GM21619 (cell line): ENCODE results near the gene TRIM62.

Source experiments
- ATAC-seq: cut with Tn5 transposase; IDR thresholded peaks from one replicate; pipeline ENCODE4 v1.9.1; 2021; ENCODE audit not compliant: unreplicated experiment

Gene TRIM62

GRCh38 chr1:33162141-33162540 lies 19.7 kb downstream of the TRIM62 start:
- no peak for ATAC-seq

- no peak for ATAC-seq
Measured at GRCh38 chr1:33161061-33161681, 20.7 kb downstream of the TRIM62 start.

GRCh38 chr1:33159577-33159976 lies 22.3 kb downstream of the TRIM62 start:
- no peak for ATAC-seq

GRCh38 chr1:33158366-33158765 lies 23.5 kb downstream of the TRIM62 start:
- ATAC-seq: no peak

GRCh38 chr1:33157131-33157530 lies 24.7 kb downstream of the TRIM62 start:
- no peak for ATAC-seq

- ATAC-seq: no peak
Measured at GRCh38 chr1:33155877-33156538, 25.8 kb downstream of the TRIM62 start.

GRCh38 chr1:33153650-33154049 lies 28.2 kb downstream of the TRIM62 start:
- no peak for ATAC-seq

GRCh38 chr1:33152685-33153432 lies 29.0 kb downstream of the TRIM62 start:
- ATAC-seq: no peak

- ATAC-seq: no peak
Measured at GRCh38 chr1:33151116-33151515, 30.7 kb downstream of the TRIM62 start.

- ATAC-seq: no peak
Measured at GRCh38 chr1:33150522-33150921, 31.3 kb downstream of the TRIM62 start.

DNA sequence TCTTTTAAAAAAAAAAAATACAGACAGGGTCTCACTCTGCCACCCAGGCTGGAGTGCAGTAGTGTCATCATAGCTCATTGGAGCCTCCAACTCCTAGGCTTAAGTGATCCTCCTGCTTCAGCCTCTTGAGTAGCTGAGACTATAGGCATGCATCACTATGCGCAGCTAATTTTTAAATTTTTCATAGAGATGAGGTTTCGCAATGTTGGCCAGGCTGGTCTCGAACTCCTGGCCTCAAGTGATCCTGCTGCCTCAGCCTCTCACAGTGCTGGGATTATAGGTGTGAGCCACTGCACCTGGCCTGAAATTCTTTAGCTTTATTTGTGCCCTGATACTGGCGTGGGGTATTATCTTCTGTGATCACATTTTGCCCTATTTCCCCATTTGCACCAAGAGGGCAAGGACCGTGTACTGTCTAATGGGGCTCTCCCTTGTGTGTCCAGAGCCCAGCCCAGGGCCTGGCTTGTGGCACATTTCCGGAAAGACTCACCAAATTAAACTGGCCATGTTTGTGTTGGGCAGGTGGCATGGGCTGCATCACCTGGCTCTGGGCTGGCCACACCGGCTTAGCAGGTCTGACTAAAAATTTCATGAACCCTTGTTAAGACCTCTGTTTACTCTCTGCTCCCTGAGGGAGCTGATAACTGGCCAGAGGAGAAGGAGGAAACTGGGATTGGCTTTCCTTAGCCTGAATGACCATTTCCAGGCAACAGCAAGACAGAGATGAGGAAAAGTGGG lies 32.2 kb downstream of the TRIM62 start:
- no peak for ATAC-seq

GRCh38 chr1:33148615-33149014 lies 33.2 kb downstream of the TRIM62 start:
- no peak for ATAC-seq

DNA sequence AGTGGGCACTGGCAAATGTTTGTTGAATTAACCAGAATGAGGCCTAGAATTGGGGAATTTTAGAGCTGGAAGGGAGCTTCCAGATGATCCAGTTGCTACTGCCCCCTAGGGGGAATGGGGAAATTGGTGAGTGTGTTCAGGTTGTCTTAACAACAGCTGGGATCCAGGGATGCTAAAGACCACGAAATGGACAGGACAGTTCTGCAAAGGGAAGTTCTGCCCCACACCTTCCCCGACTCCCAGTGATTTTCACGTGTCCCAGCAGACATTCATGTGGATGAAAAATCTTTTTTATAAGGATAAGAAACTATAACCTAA lies 33.9 kb downstream of the TRIM62 start:
- ATAC-seq: no peak

GRCh38 chr1:33147275-33147996 lies 34.4 kb downstream of the TRIM62 start:
- ATAC-seq: no peak

- no peak for ATAC-seq
Measured at GRCh38 chr1:33146003-33146402, 35.8 kb downstream of the TRIM62 start.

DNA sequence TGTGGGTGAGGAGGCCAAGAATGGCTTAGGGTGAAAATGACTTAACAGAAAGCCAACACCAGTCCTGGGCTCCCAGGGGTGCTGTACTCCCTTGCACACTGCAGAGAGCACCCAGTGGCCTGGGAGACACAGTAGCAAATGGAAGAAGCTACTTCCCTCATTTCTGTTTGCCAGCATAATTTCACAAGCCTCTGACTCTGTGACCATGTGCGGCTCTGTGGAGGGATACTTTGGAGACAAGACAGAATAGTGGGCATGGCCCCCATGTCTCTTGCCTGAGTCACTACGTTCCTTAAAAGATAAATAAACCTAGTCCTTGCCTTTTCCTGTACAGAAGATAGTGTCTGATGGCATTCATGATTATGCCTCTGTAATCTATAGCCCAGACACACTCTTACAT lies 38.1 kb downstream of the TRIM62 start:
- ATAC-seq: no peak

GRCh38 chr1:33143176-33143575 lies 38.7 kb downstream of the TRIM62 start:
- no peak for ATAC-seq

DNA sequence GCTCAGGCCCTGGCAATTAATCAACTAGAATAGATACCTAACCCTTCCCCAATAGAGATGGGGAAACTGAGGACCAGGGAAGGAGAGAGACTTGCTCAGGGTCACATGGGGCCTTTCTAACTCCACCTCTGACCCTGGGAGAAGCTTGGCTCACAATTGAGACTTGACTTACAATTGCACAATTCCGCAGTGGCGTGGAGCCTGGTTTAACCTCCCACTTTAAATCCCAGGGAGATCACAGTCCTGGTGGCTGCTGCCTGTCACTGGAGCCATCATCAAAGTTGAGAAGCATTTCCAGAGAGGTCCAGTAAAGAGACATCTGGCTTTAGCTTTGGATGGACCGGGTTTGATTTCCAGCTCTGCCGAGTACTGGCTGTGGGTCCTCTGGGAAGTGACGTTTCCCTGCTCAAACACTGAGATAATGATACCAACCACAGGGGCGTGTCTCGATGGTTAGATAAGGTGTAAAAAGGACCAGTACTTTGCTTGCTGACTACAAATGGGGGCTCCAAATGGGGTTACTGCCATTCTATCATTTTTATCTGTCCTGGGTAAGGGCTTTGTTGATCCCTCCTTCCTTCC lies 39.3 kb downstream of the TRIM62 start:
- no peak for ATAC-seq

DNA sequence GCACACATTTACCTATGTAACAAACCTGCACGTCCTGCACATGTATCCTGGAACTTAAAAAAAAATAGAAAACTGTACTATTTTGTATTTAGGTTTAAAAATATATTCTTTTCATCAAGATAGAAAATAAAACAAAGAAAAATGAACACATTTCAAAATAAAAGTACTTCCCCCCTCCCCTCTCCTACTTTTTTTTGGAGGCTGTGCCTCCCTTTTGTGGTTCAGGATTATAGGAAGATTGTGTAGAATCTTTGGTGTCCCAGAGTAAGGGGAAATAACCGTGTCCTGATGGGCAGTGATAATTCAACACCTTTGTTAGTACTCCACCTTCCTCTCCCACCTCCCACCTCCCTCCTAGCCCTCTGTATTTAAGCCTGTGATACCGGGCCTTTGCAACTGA lies 40.1 kb downstream of the TRIM62 start:
- ATAC-seq: no peak

GRCh38 chr1:33141216-33141615 lies 40.6 kb downstream of the TRIM62 start:
- no peak for ATAC-seq
